CD4-positive, alpha-beta T cell treated with Interleukin-15 for 1 hour (primary cell): ENCODE results near the gene BAIAP2L2.
A peak's percentile ranks its signal among the peaks of the same experiment; 100 is the strongest.
"Not testable (repeated sequence)": the region's sequence is repeated elsewhere in the genome, so short reads cannot be mapped to it uniquely, and the experiment has no call there.

Experiments used
- DNase-seq: peaks from one replicate; pipeline ENCODE4 v3.0.0-alpha.2; 2020

The BAIAP2L2 gene

DNA sequence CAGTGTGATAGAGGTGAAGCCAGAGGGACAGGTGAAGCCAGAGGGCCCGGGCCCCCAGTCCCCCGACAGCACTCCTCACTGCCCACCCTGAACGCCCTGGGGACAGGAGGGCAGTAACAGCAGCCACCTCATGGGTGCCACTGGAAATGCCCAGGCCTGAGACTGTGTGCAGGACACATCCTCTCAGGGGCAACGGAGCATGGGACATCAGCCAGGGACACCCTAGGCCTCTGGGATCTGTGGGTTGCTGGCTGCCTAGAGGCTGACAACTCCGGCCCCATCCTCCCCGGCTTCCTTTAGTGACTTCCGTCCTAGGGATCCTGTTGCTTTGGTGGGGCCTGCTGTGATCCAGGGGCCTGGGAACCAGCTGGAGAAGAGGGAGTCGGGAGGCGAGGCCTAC, 17.4 kb upstream of the BAIAP2L2 start:
- no peak for DNase-seq

DNA sequence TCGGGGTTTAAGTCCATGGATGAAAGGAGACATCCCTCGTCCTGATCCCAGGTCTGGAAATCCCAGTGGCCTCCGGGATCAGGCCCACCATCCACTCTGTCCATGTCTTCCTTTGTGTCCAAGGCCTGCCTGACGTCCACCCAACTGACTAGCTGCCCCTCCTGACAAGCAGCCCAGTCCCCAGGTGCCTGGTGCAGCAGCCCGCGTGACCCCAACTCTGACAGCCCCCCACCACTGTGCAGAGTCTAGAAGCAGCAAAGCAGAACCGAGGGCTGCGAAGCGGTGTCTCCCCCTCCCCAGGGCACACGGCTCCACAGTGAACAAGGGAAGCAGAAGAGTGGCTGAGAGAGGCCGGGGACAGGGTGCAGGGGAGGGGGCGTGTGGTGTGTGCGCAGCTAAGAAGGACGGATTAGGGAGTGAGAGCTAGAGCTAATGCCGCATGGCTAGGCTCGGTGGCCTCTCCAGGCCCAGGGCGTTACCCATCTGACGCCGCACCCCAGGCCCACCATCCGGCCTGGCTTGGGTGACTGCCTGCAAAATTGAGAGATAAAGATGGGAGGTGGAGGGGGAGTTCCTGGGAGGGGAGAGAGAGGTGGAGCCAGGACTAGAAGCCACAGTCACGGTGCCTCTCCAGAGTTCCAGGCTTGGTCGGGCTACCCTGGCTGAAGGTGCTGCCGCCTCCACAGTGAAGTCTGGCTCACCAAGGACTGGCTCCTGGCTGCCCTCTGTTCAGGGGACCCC, 16.6 kb upstream of the BAIAP2L2 start:
- no peak for DNase-seq

DNA sequence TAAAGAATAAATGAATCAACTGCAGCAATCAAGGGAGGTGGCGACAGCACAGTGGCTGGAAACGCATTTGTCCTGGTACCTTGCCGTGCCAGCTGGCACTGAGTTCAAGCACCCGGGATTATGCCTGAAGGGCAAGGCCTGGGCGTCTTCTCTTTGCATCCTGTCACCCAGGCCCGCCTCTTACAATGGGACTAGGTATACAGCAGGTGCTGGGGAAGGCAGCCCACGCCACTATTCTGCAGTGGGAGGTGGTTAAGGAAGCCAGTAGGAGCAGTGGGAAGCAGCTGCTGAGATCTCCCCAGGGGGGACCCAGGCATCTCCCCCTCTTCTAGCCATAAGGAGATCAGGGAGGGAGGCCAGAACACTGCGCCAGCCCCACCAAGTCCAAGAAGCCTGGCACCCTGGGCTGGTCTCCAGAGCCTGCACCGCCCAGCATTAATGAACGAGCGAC, 15.3 kb upstream of the BAIAP2L2 start:
- no peak for DNase-seq

DNA sequence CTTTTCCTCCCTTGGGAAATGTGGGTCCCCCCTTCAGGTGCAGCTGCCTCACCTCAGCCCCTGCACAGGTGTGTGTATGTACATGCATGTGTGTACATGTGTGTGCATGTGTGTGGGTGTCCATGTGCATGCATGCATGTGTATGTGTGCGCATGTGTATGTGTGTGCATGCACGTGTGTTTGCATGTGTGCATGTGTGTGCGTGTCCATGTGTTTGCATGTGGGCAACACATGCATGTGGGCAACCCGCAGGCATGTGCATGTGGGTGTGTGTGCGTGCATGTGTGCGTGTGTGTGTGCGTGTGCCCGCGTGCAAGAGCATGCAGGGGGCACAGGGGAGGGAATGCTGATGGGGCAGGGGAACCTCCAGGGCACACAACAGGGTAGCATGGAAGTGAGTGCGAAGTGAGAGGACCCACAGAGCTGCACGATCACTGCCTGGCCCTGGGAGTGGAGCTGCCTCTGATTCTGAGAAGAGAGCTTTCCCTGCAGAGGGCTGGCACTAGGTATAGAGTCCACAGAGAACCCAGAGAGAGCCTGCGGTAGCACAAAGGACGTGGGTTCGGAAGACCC, 14.6 kb upstream of the BAIAP2L2 start:
- no peak for DNase-seq

DNA sequence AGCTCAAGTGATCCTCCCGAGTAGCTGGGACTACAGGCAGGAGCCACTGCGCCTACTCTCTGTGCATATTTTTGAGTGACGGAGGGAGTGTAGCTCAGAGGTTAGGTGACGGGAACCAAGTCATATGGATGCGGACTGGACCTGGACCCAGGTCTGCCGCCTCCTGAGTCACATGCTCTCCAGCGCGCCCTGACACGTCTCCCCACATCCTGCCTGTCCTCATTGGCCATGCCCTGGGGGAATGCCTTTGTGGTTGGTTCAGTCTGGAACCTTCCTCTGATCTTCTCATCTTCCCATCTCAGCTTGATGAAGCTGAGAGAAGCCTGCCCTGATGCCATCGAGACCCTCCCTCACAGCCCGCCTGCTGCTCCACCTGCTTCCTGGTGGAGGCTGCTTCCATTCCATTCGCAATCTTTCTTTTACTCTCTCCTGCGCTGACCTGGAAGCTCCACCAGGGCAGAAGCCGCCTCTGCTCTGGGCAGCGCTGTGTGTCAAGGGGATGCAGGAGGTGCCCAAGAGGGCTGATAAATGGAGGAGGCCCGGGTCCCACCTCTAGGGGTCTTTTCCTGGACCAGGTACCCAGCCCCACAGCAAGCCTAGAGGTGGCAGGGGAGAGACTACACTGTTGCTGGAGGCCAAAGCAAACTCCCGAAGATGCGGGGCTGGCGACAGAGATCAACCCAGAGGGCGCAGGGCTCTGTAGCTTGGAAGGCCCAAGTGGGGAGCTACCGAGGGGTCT, 13.9 kb upstream of the BAIAP2L2 start:
- DNase-seq, result no peak

DNA sequence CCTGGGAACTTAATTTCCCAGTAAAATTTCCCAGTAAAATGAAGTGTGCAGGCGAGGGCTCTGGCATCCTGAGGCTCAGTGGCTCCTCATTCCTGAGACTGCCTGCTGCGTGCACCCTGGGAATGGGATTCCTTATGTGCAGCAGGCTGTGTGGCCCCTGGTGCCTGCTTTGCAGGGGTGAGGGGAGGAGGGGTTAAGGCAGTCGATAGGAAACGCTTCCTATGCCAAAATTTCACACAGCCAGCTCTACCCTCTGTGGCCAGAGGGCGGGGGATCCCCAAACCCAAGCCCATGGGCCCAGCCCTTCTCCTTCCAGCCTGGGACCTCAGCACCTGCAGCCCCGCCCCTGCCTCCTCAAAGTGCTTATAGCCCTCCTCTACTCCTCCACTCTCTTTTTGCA, 12.1 kb upstream of the BAIAP2L2 start:
- no peak for DNase-seq

DNA sequence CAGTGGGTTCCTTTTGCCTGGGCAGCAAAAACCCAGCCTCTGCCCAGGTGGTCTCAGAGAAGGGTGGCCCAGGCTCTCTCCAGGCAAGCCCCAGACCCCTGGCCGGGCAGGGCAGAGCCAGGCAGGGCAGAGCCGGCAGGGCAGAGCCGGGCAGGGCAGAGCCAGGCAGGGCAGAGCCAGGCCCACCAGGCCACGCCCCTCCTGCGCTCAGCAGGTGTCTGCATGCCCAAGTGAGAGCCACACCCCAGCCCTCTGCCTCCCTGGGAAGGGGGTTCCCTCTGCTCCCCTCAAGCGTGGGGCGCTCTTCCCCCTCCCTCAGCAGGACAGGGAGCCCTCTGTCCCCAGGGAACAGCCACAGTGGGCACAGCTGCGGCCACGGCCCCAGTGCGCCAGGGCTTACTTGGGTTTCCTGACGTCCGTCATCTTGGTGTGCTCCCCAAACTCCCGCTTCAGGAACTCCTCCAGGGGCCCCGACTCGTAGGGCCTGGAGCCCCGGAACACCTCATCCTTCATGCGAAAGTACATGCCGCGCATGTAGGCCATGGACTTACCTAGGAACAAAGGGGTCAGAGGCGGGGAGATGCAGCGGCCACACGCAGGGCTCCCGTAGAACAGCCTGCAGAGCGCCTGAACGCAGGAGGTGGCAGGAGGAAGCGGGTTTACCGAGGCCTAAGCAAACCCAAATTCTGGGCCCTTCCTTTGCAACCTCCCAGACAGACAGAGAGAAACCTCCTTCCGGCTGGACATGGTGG, 10.1 kb upstream of the BAIAP2L2 start:
- DNase-seq, result no peak

DNA sequence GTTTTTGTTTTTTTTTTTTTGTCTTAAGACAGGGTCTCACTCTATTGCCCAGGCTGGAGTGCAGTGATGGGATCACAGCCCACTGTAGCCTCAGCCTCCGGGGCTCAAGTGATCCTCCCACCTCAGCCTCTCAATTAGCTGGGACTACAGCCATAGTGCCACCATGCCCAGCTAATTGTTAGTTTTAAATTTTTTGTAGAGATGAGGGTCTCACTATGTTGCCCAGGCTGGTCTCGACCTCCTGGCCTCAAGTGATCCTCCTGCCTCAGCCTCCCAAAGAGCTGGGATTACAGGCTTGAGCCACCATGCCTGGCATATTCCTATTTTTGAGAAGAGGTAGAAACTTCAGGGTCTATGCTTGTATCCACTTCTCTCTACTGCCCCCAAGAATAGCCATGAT, 8.3 kb upstream of the BAIAP2L2 start:
- DNase-seq, result not testable (repeated sequence)

DNA sequence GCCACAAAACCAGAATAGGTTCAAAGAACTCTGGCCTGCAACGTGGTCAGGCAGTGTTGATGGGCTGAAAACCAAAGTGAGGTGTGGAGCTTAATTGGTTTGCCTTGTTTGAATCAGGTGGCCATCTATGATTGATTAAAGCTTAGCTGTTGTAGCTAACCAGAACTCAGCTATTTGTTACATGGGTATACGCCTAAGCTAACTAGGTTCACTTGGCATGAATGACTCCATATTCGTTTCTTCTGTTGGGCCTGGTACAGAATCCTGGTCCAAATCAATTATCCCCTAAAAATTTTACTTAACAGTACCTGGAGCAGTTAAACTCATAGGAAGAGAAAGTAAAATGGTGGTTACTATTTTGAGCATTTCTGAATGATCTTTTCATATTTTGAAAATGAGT, 7.7 kb upstream of the BAIAP2L2 start:
- DNase-seq, result no peak

DNA sequence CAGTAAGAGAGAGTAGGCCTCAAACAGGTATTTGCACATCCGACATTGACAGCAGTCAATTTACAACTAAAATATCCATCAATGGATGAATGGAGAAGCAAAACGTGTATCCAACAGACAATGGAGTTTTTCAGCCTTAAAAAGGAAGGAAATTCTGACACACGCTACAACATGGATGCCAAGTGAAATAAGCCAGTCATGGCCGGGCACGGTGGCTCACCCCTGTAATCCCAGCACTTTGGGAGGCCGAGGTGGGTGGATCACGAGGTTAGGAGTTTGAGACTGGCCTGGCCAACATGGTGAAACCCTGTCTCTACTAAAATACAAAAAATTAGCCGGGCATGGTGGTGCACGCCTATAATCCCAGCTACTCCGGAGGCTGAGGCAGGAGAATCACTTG, 7.1 kb upstream of the BAIAP2L2 start:
- DNase-seq, result not testable (repeated sequence)

DNA sequence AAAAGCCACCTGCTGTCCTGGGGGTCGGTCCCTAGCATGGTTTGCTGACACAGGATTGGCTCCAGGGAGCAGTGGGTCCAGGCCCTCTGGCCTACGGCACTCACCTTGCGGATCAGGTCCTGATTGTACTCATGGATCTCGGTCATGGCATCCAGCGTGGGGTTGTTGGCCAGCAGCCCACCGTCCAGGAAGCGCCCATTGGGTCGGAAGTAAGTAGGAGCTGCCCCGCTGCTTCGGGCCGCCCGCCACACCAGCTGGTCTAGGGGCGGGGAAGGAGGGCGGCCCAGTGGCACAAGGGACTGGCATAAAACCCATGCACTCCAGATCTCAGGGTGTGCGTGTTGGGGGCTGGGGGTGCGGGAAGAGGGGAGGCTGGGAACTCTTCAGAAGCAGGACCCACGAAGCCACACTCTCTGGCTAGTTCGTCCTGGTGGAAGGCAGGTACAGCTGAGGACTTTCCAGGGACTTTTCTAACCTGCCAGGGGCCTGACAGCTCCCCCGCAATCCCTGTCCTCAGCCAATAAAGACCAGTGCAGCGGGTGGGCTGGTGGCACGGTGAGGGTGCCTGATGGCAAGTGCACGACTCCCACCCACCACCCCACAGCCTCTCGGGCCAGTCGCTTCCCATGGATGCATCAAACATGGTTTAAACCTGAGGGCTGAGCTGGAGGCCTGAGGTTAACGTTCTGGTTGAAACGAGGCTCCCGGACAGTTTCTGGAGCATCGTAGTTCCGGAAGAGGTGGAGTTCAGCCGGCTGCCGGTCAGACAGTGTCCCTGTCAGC, 5.1 kb upstream of the BAIAP2L2 start:
- no peak for DNase-seq

DNA sequence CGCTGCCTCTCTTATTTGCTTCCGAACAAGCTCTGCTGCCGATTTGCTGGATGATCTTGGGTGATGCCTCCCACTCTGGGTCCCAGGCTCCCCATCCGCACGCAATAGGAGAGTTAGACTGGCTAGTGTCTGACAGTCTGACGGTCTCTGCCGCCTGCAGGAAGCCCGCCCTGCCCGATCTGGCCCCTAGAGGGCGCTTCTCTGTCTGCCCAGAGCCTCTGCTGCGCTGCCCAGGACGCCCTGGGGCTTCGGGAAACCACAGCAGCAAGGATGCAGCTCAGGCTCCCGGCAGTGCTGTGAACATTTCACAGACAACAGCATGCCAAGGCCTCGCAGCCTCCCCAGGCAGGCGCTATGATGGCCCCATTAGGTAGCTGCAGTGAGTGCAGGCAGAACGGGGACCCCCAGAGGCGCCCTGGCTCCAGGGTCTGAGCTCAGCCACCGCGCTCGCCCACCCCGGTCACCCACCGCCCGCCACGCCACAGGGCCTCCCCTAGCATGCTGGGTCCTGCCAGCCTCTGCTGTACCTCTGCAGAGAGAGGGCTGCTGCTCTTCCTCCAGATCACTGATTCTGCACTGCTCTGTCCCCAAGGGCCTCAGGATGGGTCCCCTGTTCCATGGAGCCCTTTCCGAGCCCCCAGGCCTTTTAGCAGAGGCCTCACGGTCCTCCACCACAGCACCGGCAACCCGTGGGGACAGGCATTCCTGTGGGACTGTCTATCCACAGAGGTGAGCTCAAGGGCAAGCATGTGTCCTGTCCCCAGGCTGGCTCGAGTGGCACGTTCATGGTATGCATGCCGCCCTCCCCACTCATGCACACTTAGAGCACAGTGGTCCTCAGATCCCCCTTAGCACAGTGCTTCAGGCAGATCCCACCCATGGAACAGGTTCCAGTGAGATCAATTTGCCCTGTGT, 4.3 kb upstream of the BAIAP2L2 start:
- peak; percentile 72 for DNase-seq

DNA sequence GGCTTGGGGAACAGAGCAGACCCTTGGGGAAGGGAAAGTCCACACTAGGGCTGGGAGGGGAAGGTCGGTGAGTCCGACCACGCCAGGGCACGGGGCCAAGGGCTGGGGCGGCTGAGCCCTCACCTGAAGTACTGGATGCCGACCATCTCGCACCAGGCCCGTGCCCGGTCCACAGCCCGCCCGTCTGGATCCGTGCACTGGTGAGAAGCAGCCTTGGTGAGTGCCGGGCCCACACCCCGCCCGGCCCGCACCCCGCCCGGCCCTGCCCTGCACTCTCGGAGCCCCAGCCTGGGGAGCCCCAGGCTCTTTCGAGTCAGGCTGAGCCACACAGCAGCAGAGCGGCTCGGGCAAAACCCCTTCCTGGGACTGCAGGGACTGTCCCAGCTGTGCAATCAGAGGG, 1.9 kb upstream of the BAIAP2L2 start:
- no peak for DNase-seq

DNA sequence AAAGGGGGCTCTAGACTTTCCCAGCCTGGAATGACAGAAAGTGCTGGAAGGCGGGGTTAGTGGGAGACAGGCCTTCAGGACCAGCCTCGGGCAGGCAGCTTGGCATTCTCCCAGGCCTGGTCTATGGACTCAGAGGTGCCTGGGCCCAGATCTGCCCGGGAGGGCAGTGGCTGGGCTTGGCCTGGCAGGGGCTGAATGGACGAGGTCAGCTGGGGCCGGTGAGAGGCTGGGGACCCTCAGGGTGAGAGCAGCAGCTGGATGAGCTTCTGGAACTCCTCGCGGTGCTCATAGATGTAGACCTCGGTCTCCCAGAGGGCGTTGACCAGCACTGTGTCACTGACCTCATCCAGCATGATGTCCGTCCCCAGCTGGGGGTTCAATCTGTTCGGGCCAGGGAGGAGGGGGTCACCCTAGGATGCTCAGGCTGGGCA, 1.5 kb upstream of the BAIAP2L2 start:
- DNase-seq, result no peak

DNA sequence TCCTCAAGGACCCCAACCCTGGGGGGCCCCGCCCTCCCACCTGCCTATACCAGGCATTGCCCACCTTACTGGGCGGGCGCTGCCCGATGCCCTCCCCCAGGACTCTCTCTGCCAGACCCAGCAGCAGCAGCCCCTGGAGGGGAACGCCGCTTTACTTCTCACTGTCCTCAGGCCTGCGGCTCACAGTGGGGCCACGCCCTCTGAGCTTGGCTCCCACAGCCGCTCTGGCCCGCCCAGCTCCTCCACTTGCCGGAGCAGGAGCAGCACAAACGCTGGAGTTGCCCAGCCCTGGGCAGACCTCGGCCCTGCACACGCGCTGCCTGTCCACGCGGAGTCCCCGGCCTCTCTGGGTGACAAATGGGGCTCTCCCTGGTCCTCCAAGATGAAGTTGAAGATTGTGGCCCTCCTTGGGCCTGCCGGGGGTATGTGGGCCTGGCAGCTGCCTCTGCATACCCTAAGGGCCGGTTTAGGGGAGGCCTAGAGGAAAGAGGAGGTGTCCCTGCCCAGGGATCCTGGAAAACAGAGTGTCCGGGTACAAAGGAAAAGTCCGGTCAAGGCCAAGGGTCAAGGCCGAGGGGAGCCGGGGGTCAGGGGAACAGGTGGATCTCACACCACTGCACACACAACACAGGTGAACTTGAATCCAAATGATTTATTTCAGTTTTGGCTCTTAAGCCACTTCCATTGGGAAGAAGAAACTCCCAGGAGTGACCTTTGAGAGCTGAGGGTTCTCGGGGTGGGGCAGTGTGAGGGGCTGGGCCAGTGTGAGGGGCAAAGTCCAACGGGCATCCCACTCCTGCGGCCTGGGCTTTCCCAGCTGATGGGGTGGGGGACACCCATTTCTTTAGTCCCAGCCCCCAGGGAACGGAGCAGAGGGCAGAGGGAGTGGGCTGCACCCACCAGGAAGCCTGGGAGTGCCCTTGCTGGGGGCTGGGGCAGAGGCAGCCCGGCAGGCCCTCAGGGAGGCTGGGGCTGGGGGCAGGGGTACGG, 674 bp upstream of the BAIAP2L2 start:
- no peak for DNase-seq

DNA sequence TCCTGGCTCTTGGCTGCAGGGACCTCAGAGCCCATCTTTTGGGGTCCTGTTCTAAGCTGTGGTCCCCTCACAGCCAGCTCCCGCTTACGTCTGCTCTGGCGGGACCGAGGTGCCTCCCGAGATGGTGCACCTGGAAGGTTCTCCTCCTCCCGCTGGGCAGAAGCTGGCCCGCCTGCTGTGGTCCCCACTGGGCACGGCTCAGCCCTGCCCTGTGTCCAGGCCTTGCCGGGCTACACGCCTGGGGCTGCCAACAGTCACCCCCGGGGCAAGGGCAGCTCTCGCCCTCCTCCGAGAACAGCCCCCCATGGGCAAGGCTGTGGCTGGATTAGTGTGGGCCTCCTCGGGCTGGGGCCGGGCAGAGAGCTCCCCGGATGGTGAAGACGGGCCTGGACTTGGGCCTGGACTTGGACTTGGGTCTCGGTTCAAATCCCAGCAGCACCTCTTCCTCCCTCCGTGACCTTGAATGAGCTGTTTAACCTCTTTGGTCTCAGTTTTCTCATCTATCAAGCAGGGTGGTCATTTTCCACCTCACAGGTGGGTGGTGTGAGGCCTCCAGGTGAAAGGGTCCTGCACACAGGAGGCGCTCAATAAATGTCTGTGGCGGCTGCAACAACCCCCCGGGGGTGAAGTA, 998 bp downstream of the BAIAP2L2 start:
- no peak for DNase-seq

DNA sequence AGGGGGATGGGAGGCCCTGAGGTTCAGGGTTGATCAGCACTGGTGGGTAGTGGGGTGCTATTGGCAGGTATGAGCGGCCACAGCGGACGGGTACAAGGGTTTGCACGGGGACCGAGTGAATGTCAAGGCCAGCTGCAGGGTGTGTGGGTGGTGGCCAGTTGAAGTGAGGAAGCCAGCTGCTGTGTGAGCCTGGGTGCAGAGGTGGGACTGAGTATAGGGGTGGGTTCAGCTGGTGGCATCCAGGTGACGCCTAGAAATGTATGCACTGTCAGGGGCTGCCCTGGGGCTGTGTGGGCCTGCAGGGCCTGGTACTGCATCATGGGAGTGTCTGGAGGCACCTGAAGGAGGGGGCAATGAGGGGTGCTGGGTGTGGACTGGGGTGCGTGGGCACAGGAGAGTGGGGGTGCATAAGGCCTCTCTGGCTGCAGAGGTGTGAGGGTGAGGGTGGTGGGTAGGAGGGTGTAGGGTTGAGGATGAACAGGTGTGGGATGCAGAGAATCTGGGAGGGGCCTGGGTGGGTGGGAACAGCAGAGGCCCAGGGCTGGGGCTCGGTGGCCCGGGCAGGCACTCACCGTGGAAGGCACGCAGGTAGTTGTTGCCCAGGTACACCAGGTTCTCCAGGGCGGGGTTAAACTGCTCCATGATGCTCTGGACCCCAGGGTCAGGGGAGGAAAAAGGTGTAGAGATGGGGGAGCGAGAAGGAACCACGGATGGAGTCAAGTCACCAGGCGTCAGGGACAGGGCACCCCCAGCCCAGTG, 1.7 kb downstream of the BAIAP2L2 start:
- no peak for DNase-seq

DNA sequence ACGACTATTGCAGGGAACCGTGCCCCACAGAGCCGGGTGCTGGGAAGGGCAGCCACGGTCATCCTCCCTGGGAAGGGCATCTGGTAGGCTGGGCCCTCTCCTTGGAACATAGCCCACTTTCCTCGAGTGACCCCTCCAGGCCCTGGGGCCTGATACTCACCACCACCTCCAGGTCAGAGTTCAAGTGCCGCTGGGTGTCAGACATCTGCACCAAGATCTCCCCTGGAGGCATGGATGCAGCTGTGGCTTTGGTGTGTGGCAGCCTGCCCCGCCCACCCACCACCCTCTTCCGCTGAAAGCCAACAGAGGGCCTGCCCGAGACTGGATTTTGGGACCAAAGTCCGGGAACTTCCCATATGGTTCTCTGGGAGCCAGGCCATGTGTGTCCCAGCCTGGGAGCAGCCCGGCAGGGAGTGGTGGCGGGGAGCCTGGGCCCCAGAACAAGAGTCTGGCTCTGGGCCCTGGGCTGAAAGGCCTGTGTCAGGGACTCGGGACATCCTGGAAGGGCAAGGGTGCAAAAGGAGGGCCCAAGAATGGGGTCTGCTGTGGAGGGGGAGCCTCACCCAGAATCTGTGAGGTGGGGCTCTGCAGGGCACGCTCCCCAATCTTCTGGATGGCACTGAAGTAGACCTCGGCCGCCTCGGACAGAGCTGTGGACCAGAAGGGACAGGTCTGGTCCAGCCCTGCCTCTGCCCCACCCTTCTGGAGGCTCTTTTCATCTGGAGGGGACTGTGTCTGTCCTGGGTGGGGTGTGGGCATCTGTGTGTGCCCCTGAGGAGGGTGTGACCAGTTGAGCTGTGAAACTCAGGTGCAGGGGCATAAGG, 2.6 kb downstream of the BAIAP2L2 start:
- DNase-seq, result no peak
